Pulmonary artery endothelial cell (primary cell): ENCODE measurements around the gene NCKAP1. TPM values are rescaled to one million over a fixed set of nuclear protein-coding genes. Genes with fewer than 3 reads are reported as not detected.
"Not testable (repeated sequence)": the region's sequence is repeated elsewhere in the genome, so short reads cannot be mapped to it uniquely, and the experiment has no call there.

ENCODE experiments used
- DNase-seq: peaks from one replicate; pipeline ENCODE4 v3.0.0-alpha.2; 2011; ENCODE audit warnings: low read depth, low spot score
- total RNA-seq: library from RNA; depleted of rRNA; stranded (reverse); fragments of >200 nt; gene quantifications from 2 replicates; pipeline ENCODE4 v1.2.3, GENCODE V29; 2014

NCKAP1 gene
- total RNA-seq, 1 donor from 2014 or later, result 150 TPM

DNA sequence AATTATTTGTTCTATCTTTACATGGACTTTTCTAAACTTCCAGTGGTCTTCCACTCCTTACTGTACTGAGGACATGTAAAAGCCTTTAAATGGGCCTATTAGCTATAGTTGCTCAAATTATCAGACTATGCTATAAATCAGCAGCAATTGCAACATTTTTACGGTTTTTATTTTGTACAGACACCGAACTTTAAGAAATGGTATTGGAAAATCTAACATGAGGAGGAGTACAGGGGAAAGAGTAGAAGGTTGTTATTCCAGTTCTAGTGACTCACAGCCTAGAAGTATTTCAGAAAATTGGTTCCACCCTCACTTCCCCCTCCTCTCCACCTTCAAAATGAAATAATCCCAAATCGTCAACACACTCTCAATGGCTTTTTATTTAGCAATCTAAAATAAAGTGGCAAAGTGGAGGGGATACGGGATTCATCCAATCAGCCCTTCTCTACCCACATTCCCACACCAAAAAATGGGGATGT, 1.1 kb downstream of the NCKAP1 start:
- DNase-seq, result no peak

DNA sequence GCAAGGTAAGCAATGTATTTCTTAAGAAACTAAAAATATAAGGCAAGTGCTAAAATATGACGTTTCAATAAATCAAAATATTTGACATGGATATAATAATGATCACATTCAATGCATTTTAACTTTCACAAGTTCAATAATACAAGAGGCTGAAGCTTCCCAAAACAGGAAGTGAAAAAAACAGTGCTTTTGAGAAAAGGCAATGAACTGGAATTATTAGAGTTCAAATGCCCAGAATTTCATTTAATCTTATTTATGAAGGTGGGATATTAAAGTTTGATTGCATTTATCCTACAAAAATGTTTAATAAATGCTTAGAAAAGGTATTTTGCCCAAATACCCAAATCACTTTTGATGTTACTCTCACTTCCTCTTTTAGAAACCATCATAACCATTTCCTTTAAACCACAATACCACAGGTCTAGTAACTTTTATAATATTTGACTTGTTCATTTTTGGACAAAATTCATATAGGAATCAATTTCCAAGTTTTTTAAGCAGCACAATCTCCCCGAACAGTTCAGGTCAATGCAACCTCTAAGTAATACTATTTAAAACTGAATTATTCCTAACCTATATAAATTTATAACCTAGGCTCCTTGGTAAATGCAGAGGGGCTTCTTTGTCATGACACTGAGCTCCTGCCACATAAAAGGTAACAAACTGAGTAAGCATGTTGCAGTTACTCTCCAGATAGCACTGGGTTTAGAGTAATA, 2.1 kb downstream of the NCKAP1 start:
- no peak for DNase-seq

DNA sequence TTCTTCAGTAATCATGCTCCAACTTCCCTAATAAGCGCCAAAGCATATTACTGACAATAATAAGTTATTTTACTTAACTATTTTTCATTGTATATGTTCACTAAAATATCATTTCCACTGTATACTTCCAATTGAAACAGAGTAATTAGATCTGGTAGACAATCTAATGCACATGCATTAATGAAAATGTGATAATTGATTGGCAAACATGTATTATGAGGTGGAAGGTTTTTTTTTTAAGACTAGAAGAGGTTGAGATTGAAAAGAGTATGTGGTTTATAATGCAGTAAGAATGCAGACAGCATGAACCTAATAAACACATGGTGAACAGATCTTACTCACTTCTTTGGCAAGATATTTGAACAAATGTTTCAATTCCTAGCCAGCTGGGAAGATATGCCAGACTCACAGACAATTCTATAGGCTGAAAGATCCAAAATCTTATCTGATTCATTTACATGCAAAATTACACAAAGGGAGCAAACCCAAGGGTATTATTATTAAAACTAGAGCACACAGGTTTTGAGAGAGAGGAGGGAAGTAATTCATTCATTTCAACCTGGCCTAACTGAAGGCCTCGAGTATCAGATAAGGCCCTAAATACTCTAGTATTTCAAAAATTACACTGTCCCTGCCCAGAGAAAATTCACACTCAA, 2.8 kb downstream of the NCKAP1 start:
- DNase-seq, result no peak

DNA sequence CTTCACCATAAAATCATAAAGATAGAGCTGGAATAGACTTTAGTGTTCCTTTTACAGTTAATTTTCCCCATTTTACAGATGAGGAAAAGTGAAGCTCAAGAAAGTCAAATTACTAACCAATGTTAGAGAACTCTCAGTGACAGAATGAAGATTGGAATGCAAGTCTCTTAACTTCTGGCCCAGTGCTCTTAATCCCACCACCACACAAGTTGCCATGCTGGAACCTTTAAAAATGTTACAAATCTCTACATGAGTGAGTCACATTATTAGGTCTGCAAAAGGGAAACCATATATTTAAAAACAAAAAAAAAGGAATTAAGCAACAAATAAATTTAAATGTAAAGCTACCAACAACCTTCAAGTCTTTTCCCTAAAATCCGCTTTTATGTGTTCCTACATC, 3.5 kb downstream of the NCKAP1 start:
- no peak for DNase-seq

DNA sequence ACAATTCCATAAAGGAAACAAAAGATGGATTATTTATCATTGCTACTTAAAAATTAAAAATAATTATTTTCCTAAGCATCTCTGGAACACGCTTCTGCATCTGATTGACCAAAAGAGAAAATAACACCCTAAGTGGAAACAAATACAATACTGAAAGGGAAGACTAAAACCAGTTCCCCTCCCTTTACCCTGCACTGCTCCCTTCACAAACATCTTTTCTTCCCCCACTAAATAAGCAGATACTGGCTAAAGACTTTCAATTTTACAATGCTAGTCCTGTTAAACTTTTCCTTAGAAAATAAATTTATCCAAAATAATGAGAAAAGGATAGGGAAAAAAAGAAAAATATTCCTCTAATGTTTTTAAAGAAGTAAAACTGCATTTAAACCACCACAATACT, 4.3 kb downstream of the NCKAP1 start:
- DNase-seq, result no peak

DNA sequence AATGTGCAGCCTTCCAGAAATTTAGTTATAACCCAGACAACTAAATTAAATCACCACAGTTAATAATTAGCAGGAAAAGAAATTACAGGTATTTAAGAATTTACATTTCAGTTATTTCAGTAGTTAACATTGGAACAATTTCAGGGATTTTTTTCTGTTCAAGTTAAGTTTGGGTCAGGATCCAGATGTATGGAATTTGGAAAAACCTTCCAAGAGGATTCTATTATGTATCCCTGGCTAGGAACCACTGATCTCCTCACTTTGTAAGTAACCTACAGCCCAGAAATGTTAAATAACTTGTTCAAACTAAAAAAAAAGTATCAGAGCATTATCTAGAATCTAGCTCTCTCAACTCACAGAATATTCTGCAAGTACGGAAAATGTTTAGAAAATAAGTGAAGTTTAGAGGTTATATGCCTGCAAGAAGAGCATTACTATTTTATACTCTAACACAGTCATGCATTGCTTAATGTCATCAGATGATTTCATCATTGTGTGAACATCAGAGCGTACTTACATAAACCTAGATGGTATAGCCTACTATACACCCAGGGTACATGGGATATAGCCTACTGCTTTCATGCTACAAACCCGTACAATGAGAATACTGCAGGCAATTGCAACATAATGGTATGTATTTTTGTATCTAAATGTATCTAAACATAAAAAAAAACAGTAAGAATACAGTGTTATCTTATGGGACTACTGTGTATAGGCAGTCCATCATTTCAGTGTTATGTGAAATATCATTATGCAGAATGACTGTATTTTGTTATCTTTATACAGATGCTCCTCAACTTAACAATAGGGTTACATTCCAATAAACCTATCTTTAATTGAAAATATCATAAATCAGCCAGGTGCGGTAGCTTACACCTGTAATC, 6.1 kb downstream of the NCKAP1 start:
- DNase-seq, result no peak

DNA sequence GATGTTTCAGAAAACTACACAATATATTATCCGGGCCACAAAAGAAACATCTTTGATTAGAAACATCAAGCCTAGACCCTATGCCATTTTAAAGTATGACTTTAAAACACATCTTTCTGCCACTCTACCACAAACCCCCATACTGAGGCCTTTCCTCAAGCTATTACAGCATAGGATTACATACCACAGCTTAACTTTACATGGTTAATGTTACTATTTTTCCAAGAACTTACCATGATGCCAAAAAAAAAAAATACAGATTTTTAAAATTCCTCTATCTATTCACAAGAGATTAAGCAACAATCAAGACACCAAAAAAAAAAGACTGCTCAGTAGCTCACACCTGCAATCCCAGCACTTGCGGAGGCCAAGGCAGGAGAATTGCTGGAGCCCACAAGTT, 9.0 kb downstream of the NCKAP1 start:
- no peak for DNase-seq

DNA sequence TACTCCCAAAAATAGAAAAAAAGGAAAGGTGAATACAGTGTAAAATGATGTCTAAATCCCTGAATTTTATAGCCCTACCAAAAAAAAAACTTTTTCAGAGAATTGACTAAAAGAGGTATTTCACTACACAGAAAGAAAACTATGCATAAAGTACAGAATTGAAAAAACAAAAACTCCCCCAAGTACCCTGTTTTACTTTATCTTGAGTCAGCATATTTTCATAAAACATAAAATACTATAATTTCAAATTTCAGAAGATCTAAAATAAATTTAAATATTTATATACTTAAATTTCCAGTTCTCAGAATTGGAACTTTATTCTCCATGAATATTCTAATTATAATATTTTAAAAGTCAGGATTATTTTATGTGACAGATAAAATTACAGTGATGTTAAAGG, 10.1 kb downstream of the NCKAP1 start:
- DNase-seq, result no peak

DNA sequence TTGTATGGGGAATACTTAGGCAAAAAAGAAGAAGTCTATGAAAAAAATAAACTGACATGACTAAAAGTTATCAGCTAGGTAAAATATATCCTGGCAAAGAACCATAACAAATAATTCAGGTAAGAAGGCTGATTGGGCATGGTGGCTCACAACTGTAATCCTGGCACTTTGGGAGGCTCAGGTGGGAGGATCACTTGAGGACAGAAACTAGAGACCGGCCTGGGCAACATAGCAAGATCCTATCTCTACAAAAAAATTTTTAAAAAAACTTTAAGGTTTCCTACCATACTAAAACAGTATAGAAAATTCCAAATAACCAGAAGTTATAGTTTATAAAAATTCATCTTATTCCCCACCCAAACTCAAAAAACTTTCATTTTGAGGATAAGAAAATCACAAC, 10.8 kb downstream of the NCKAP1 start:
- no peak for DNase-seq

DNA sequence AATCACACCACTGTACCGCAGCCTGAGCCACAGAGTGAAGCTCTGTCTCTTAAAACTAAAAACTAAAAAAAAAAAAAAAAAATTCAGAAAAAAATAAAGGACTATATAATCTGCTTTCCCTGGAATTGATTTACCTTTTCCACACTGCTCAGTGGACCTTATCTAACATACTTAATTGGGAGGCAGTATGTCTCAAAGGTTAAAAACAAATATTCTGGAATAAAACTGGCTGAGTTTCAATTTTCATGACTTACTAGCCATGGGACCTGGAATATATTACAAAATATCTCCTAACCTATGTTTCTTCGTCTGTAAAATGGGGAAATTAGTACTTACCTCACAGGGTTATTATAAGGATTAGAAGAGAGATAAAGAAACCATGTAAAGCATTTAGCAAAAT, 11.8 kb downstream of the NCKAP1 start:
- DNase-seq, result no peak

DNA sequence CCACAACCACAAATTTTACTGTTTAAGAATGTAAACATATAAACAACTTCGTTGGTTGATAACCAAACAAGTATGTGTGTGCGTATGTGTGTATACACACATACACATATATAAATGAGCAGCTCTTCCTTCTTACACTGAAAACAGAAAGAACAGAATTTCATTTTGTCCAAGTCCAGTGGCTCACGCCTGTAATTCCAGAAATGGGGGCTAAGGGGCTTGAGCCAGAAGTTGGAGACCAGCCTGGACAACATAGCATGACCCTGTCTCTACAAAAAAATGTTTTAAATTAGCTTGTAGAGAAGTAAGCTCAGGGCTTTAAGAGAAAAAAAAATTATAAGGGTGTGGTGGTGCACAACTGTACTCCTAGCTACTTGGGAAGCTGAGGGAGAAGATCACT, 12.3 kb downstream of the NCKAP1 start:
- DNase-seq, result no peak

DNA sequence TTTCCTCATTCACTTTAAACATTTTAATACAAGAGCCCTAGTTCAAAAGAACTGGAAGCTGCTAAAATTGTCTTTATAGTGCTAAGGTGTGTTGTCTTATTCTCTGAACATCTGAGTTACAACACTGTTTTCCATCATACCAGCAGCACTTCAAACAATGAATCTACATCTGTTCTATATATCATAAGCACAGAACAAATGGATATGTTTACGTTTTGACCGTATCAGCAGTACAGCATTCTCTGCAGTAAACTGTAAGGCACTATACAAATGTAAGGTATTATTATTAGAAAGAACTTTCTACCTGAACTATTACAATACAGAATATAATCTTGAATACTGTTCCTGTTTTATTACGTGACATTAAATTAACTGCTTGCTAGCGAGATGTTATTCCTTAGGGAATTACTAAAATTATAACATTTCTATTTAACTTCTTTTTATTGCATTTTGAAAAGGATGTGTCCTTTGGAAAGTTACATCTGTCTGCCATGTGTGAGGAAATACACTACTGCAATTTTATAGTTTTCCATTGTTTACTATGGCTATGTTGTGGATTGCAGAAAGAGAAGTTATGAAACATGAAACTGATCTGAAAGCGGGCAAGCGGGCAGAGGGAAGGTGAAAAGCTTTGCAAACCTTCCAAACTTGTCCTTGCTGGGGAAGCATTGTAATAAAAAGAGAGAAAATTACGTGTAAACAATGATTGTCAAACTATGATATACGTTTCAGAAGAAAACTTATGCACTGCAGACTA, 13.7 kb downstream of the NCKAP1 start:
- DNase-seq, result no peak

DNA sequence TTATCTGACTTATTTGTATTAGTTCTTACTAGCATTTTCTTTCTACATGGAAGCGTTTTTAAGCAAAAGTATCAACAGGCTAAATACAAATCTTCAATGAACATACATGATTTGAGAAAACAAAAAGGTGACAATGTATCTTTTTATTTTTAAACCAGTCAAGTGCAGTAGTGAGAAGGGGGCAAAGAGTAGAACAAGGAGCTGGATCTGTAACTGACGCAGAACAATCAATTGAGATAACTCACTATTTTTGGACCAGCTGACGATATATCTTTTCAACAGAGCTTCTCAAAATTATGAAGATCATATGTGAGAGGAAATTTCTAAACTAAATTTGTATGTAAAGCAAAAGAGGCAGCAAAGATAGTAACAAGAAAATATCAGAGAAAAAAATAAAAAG, 15.5 kb downstream of the NCKAP1 start:
- DNase-seq, result no peak

DNA sequence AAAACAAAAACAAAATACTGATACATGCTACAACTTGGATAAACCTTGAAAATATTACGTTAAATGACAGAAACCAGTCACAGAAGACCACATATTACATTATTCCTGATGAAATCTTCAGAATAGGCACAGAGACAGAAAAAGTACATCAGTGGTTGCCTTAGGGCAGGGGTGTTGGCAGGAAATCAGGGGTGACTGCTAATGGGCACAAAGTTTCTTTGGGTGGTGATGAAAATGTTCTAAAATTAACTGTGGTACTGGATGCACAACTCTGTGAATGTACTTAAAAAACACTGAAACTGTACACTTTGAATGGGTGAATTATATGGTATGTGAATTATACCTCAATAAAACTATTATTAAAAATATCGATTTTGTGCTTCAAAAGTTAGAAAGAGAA, 16.6 kb downstream of the NCKAP1 start:
- DNase-seq, result no peak

DNA sequence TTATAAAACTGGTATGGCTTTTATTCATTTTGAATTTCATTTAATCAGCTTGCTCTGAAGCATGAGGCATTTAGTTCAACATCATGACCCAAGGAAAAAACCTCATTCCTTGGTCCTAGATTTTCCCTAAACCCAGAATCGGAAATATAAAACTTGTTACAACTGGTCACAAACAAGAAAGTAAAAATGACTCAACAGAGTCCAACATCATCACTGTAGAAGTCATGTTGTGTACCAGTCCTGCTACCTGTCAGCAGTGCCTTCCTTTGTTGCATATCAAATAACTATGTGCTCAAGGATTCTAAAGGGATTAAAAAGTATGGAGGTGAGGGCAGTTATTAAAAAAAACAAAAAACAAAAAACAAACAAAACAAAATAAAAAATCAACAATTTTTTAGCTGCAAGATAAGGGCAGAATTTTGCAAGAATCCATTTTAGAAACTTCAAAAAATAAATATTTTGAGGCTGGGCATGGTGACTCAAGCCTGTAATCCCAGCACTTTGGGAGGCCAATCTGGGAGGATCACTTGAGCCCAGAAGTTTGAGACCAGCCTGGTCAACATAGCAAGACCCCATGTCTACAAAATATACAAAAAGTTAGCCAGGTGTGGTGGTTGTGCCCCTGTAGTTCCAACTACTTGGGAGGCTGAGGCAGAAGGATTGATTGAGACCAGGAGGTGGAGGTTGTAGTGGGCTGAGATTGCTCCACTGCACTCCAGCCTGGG, 18.4 kb downstream of the NCKAP1 start:
- no peak for DNase-seq

DNA sequence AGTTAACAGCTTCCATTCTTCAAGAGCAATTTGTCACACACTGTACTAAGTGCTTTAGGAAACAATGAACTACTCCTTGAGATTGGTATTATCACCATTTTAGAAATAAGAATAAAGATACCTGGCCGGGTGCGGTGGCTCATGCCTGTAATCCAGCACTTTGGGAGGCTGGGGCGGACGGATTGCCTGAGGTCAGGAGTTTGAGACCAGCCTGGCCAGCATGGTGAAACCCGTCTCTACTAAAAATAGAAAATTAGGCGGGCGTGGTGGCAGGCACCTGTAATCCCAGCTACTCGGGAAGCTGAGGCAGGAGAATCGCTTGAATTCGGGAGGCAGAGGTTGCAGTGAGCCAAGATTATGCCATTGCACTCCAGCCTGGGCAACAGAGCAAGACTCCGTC, 20.4 kb downstream of the NCKAP1 start:
- DNase-seq, result not testable (repeated sequence)

DNA sequence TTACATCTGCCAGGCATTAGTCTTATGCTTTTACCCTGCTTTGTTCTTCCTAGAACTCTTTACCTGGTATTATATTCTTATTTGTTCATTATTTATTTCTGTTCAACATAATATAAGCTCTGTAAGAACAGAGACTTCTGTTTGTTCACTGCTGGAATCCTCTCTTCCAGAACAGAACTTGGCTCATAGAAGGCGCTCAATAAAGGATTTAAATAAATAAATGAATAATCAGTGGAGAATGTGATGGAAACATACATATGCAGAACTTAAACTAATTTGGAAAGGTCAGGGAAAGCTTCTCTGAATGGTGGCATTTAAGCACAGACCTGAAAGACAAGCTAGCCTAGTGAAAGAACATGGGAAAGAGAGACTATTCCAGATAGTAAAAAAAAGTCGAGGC, 24.3 kb downstream of the NCKAP1 start:
- DNase-seq, result no peak

DNA sequence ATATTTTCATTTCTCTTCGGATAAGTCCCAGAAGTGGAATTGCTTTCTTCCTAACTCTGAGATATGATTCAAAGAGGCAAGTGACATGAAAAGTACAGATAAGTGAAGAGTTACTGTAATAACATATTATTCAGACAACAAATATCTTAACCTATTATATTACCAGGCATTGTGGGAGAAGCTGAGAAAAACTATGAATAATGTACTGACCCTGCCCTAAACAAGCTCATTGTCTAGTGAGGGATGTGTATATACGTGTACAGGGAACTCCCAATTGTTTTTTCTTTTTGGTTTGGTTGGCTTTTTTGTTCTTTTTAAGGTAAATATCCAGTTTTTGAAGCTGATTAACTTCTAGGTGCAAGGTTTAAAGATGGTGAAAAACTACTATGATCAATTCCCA, 26.5 kb downstream of the NCKAP1 start:
- DNase-seq, result no peak

DNA sequence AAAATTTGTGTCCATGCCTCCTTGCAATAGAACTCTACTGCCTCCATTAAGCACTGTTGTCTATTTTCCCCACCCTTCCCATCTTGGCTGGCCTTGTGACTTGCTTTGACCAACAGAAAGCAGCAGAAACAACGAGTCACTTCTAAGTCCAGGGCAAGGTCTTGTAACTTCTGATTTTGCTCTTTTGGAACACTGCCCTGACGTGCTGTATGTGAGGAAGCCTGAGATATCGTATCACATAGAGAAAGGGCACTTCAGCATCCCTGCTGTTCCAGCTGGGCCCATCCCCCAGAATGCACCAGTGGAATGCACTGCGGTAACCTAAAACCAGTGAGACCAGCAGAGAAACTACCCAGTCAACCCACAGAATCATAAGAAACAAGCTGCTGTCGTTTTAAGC, 28.1 kb downstream of the NCKAP1 start:
- no peak for DNase-seq

DNA sequence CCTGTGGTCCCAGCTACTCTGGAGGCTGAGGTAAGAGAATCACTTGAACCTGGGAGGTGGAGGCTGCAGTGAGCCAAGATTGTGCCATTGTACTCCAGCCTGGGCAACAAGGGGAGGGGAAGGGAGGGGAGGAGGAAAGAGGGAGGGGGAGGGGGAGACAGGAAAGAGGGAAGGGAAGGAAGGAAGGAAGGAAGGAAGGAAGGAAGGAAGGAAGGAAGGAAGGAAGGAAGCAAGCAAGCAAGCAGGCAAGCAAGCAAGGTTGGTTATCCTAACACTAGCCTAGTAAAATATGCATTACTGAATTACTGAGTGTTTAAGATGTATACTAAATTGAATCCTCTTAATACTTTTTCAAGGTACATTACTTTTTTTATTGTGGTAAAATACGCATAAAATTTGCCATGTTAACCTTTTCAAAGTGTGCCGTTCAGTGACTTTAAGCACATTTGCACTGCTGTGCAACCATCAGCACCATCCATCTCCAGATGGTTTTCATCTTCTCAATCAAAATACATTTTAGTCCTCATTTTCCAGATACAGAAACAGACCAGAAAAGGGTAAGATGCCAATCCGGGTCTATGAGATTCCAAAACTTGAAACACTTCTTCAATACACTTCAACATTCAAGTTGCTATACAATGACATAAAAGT, 28.9 kb downstream of the NCKAP1 start:
- DNase-seq, result no peak
